H9 (cell line): ENCODE results near the gene AXIN1. TPM values are rescaled to one million over a fixed set of nuclear protein-coding genes. Genes with fewer than 3 reads are reported as not detected.

Source experiments
- DNase-seq: peaks from one replicate; pipeline ENCODE4 v3.0.0-alpha.2; 2017
- H2AFZ ChIP-seq: one replicate; pipeline ENCODE4 v1.6.1; 2013; ENCODE audit warnings: mild to moderate bottlenecking, low read length, control low read depth, moderate library complexity
- H2AK5ac ChIP-seq: 2 replicates; pipeline ENCODE4 v1.6.1; 2013; ENCODE audit warnings: low read length, control low read depth, mixed read lengths; ENCODE audit not compliant: insufficient read length
- H2BK120ac ChIP-seq: one replicate; pipeline ENCODE4 v1.6.1; 2013; ENCODE audit warnings: low read depth, mild to moderate bottlenecking, low read length, control low read depth, inconsistent platforms; ENCODE audit not compliant: poor library complexity, severe bottlenecking
- H2BK12ac ChIP-seq: 2 replicates; pipeline ENCODE4 v1.6.1; 2013; ENCODE audit warnings: low read length, control low read depth, mixed read lengths, low read depth; ENCODE audit not compliant: insufficient read length
- H2BK15ac ChIP-seq: 2 replicates; pipeline ENCODE4 v1.6.1; 2013; ENCODE audit warnings: low read depth, low read length, control low read depth
- H2BK20ac ChIP-seq: one replicate; pipeline ENCODE4 v1.6.1; 2013; ENCODE audit warnings: low read depth, mild to moderate bottlenecking, low read length, control low read depth, inconsistent platforms; ENCODE audit not compliant: poor library complexity, severe bottlenecking
- H2BK5ac ChIP-seq: 2 replicates; pipeline ENCODE4 v1.6.1; 2013; ENCODE audit warnings: low read length, control low read depth, mixed read lengths; ENCODE audit not compliant: insufficient read length
- H3K14ac ChIP-seq: 2 replicates; pipeline ENCODE4 v1.6.1; 2013; ENCODE audit warnings: low read length, control low read depth; ENCODE audit not compliant: insufficient read depth
- H3K18ac ChIP-seq: 2 replicates; pipeline ENCODE4 v1.6.1; 2013; ENCODE audit warnings: low read depth, mild to moderate bottlenecking, mixed read lengths, low read length, control low read depth; ENCODE audit not compliant: insufficient read length
- H3K23ac ChIP-seq: 2 replicates; pipeline ENCODE4 v1.6.1; 2013; ENCODE audit warnings: low read length, control low read depth, mixed read lengths, low read depth; ENCODE audit not compliant: insufficient read length
- H3K23me2 ChIP-seq: 2 replicates; pipeline ENCODE4 v1.6.1; 2013; ENCODE audit warnings: low read depth, mild to moderate bottlenecking, mixed read lengths, low read length, control low read depth; ENCODE audit not compliant: insufficient read length, poor library complexity, severe bottlenecking
- H3K27ac ChIP-seq: 2 replicates; pipeline ENCODE4 v1.5.1; 2013; ENCODE audit warnings: low read length, control low read depth, mixed read lengths, low read depth; ENCODE audit not compliant: insufficient read length
- H3K27me3 ChIP-seq: 2 replicates; pipeline ENCODE4 v1.6.1; 2013; ENCODE audit warnings: low read length, control low read depth, inconsistent platforms; ENCODE audit not compliant: insufficient read depth
- H3K4ac ChIP-seq: 2 replicates; pipeline ENCODE4 v1.6.1; 2013; ENCODE audit warnings: low read depth, mild to moderate bottlenecking, control low read depth, inconsistent platforms, low read length, moderate library complexity
- H3K4me1 ChIP-seq: 2 replicates; pipeline ENCODE4 v1.6.1; 2013; ENCODE audit warnings: low read length, control low read depth, inconsistent platforms; ENCODE audit not compliant: insufficient read depth
- H3K4me2 ChIP-seq: 2 replicates; pipeline ENCODE4 v1.6.1; 2013; ENCODE audit warnings: low read length, control low read depth, mixed read lengths; ENCODE audit not compliant: insufficient read length, insufficient read depth
- H3K56ac ChIP-seq: 2 replicates; pipeline ENCODE4 v1.6.1; 2013; ENCODE audit warnings: low read depth, mild to moderate bottlenecking, mixed read lengths, low read length, control low read depth; ENCODE audit not compliant: insufficient read length
- H3K79me1 ChIP-seq: 2 replicates; pipeline ENCODE4 v1.6.1; 2013; ENCODE audit warnings: low read depth, mild to moderate bottlenecking, moderate library complexity, low read length, control low read depth, inconsistent platforms; ENCODE audit not compliant: insufficient read depth, poor library complexity, severe bottlenecking
- H3K79me2 ChIP-seq: 2 replicates; pipeline ENCODE4 v1.6.1; 2013; ENCODE audit warnings: low read length, control low read depth, inconsistent platforms; ENCODE audit not compliant: insufficient read depth
- H3K9ac ChIP-seq: 2 replicates; pipeline ENCODE4 v1.6.1; 2013; ENCODE audit warnings: low read length, control low read depth, mixed read lengths; ENCODE audit not compliant: insufficient read length; ENCODE audit errors: extremely low read depth
- H3K9me3 ChIP-seq: one replicate; pipeline ENCODE4 v1.6.1; 2013; ENCODE audit warnings: low read depth, low read length, inconsistent platforms; ENCODE audit not compliant: control insufficient read depth
- H3T11ph ChIP-seq: one replicate; pipeline ENCODE4 v1.6.1; 2013; ENCODE audit warnings: mild to moderate bottlenecking, low read length, control low read depth, inconsistent platforms
- H4K20me1 ChIP-seq: one replicate; pipeline ENCODE4 v1.6.1; 2013; ENCODE audit not compliant: control insufficient read depth, insufficient read length, insufficient read depth
- H4K5ac ChIP-seq: 2 replicates; pipeline ENCODE4 v1.6.1; 2013; ENCODE audit warnings: low read depth, mild to moderate bottlenecking, mixed read lengths, low read length, control low read depth; ENCODE audit not compliant: insufficient read length
- H4K8ac ChIP-seq: replicated peaks from 2 replicates; pipeline ENCODE4 v1.6.1; 2013; ENCODE audit warnings: low read length, control low read depth, mixed read lengths, low read depth; ENCODE audit not compliant: insufficient read length
- H4K91ac ChIP-seq: 2 replicates; pipeline ENCODE4 v1.6.1; 2013; ENCODE audit warnings: low read depth, mild to moderate bottlenecking, moderate library complexity, mixed read lengths, low read length, control low read depth; ENCODE audit not compliant: insufficient read length
- H3K27ac Mint-ChIP-seq, 3 experiments: 2 replicates in 2 of 3; 3 replicates in 1 of 3; pipeline ENCODE4 v1.8.0; 2020 to 2021; ENCODE audit warnings: mixed read lengths in 3 of 3, mild to moderate bottlenecking in 1 of 3, moderate library complexity in 1 of 3
- H3K27me3 Mint-ChIP-seq: 2 replicates; pipeline ENCODE4 v1.8.0; 2021; ENCODE audit warnings: low read depth, mild to moderate bottlenecking, moderate library complexity, mixed read lengths
- H3K36me3 Mint-ChIP-seq, 3 experiments: 2 replicates in 2 of 3; 3 replicates in 1 of 3; pipeline ENCODE4 v1.8.0; 2020 to 2021; ENCODE audit warnings: low read depth in 3 of 3, mixed read lengths in 3 of 3; ENCODE audit not compliant: insufficient read depth in 1 of 3
- H3K4me1 Mint-ChIP-seq, 2 experiments: 2 replicates each; pipeline ENCODE4 v1.8.0; 2020; ENCODE audit warnings: mixed read lengths in 2 of 2
- H3K4me3 Mint-ChIP-seq, 2 experiments: 2 replicates in 1 of 2; 3 replicates in 1 of 2; pipeline ENCODE4 v1.8.0; 2020 to 2021; ENCODE audit warnings: mild to moderate bottlenecking in 2 of 2, mixed read lengths in 2 of 2, moderate library complexity in 1 of 2
- H3K9me3 Mint-ChIP-seq, 2 experiments: 2 replicates in 1 of 2; 3 replicates in 1 of 2; pipeline ENCODE4 v1.8.0; 2020; ENCODE audit warnings: mild to moderate bottlenecking in 2 of 2, mixed read lengths in 2 of 2, moderate library complexity in 1 of 2
- WGBS: extraction: QIAGEN DNeasy Blood & Tissue Kit; methylation state at CpG from one replicate; pipeline ENCODE4 v1.1.7; 2013; ENCODE audit warnings: missing lambda C conversion rate, low lambda C conversion rate, mixed read lengths; ENCODE audit not compliant: insufficient read length; ENCODE audit errors: extremely low coverage; 5-methylcytosine and 5-hydroxymethylcytosine counted together
- total RNA-seq: library from RNA; stranded (reverse); gene quantifications from 2 replicates; pipeline ENCODE4 v1.2.1, GENCODE V29; 2021
- TF ChIP-seq, protein P1 (sequence below): fragments of 200-600 bp; sonication (generic); conservative IDR thresholded peaks from 3 replicates; pipeline ENCODE4 v1.8.0; 2021; ENCODE audit warnings: antibody characterized with exemption, mild to moderate bottlenecking

AXIN1 gene
- total RNA-seq, 1 experiment from 2014 or later: 50.9 TPM

DNA sequence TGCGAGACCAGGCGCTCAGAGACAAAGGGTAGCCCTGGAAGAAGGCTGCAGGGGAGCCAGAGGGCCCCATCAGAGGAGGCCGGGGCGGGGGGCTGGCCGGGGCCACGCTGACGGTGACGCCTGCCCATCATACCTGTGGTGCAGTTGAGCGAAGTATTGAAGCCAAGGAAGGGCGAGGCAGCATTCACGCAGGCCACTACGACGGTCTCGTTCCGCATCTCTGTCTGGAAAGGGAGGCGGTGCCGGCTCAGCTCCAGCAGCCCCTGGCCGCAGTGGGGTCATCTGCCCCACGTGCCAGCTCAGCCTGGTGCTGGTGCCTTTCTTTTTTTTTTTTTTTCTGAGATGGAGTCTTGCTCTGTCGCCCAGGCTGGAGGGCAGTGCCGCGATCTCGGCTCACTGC is 22.7 kb upstream of the AXIN1 start:
- Histone ChIP-seq H3K18ac (no peak overlapping the region), H2BK20ac (no peak overlapping the region), H3K23ac (no peak overlapping the region), H2BK15ac (no peak overlapping the region), H3T11ph (no peak overlapping the region), H2BK12ac (no peak overlapping the region), H4K5ac (no peak overlapping the region), H3K4ac (no peak overlapping the region), H3K4me2 (no peak overlapping the region), H4K8ac (no peak overlapping the region), H4K91ac (no peak overlapping the region), H3K27ac (no peak overlapping the region), H3K9me3 (no peaks in the 10 kb centered on the region), H3K56ac (no peak overlapping the region), H2BK120ac (no peak overlapping the region), H3K14ac (no peak overlapping the region), H2AFZ (no peak overlapping the region), H2BK5ac (no peak overlapping the region), H3K4me1 (no peaks in the 10 kb centered on the region), H4K20me1 (no peaks in the 10 kb centered on the region), H2AK5ac (no peak overlapping the region), H3K27me3 (no peaks in the 10 kb centered on the region), H3K79me2 (no peaks in the 10 kb centered on the region; the same call in 1 of the 2 replicates), H3K79me1 (no peaks in the 10 kb centered on the region), H3K9ac (no peak overlapping the region), H3K23me2 (no peaks in the 10 kb centered on the region)
- Mint-ChIP-seq H3K27ac (no peak overlapping the region; a peak in 1 of 7 replicates), H3K27me3 (no peaks in the 10 kb centered on the region; the same call in 1 of the 2 replicates), H3K9me3 (no peaks in the 10 kb centered on the region), H3K36me3 (peaks cover 5 to 45% (median 20%) of the 10 kb centered on the region in 3 experiments), H3K4me1 (peaks cover 12 to 23% of the 10 kb centered on the region in 2 experiments), H3K4me3 (no peak overlapping the region)
- no CpG with 5 or more reads among the region's 23 CpGs for WGBS
- no peak for DNase-seq
- TF ChIP-seq, protein P1, sequence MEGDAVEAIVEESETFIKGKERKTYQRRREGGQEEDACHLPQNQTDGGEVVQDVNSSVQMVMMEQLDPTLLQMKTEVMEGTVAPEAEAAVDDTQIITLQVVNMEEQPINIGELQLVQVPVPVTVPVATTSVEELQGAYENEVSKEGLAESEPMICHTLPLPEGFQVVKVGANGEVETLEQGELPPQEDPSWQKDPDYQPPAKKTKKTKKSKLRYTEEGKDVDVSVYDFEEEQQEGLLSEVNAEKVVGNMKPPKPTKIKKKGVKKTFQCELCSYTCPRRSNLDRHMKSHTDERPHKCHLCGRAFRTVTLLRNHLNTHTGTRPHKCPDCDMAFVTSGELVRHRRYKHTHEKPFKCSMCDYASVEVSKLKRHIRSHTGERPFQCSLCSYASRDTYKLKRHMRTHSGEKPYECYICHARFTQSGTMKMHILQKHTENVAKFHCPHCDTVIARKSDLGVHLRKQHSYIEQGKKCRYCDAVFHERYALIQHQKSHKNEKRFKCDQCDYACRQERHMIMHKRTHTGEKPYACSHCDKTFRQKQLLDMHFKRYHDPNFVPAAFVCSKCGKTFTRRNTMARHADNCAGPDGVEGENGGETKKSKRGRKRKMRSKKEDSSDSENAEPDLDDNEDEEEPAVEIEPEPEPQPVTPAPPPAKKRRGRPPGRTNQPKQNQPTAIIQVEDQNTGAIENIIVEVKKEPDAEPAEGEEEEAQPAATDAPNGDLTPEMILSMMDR: no peak
